Measurements from ENCODE around the gene WDR59.
A peak's percentile ranks its signal among the peaks of the same experiment; 100 is the strongest.
"Not testable (repeated sequence)": the region's sequence is repeated elsewhere in the genome, so short reads cannot be mapped to it uniquely, and the experiment has no call there.

The WDR59 gene

GRCh38 chr16:74989864-74990263 is 4.9 kb upstream of the WDR59 start:
- not testable (repeated sequence) for H3K4me3 ChIP-seq (ENCODE audit: low read depth, low read length); DNase-seq (ENCODE audit: low read depth)

GRCh38 chr16:74987027-74987681 is 2.2 kb upstream of the WDR59 start:
- no peak overlapping the region for H3K4me3 ChIP-seq (ENCODE audit: low read depth, low read length)
- no peak for DNase-seq (ENCODE audit: low read depth)

GRCh38 chr16:74984194-74984528 is 762 bp downstream of the WDR59 start:
- no peak for DNase-seq (ENCODE audit: low read depth)

GRCh38 chr16:74982256-74982655 is 2.7 kb downstream of the WDR59 start:
- no peak overlapping the region for H3K4me3 ChIP-seq (ENCODE audit: low read depth, low read length)
- DNase-seq (ENCODE audit: low read depth), result no peak

More at GRCh38 chr16:74984194-74984528, 762 bp downstream of the WDR59 start:
- H3K4me3 ChIP-seq (ENCODE audit: low read depth, low read length), result peak overlapping the region; percentile 100

GRCh38 chr16:74975591-74975990 is 9.3 kb downstream of the WDR59 start:
- DNase-seq (ENCODE audit: low read depth), result no peak
- no peak overlapping the region for H3K4me3 ChIP-seq (ENCODE audit: low read depth, low read length)

GRCh38 chr16:74973304-74973703 is 11.6 kb downstream of the WDR59 start:
- H3K4me3 ChIP-seq (ENCODE audit: low read depth, low read length), result no peak overlapping the region
- DNase-seq (ENCODE audit: low read depth), result no peak

GRCh38 chr16:74954763-74955162 is 30.2 kb downstream of the WDR59 start:
- no peak overlapping the region for H3K4me3 ChIP-seq (ENCODE audit: low read depth, low read length)
- DNase-seq (ENCODE audit: low read depth), result no peak

DNA sequence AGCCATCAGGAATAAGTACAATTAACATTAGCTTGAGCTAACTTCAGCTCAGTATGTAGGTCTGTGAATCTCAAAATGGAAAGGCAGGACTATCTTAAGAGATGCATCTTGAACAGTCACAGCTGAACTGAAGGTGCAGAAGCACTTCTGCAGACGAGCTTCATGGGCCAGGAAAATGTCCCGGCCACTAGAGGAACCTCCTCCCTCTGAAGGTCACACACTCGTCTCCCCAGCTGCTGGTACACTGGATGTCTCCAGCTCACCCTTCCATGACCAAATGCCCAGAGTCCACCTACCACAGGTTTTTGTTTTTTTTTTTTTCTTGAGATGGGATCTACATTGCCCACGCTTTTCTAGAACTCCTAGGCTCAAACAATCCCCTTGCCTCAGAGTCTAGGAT is 33.2 kb downstream of the WDR59 start:
- no peak for DNase-seq (ENCODE audit: low read depth)
- no peak overlapping the region for H3K4me3 ChIP-seq (ENCODE audit: low read depth, low read length)

DNA sequence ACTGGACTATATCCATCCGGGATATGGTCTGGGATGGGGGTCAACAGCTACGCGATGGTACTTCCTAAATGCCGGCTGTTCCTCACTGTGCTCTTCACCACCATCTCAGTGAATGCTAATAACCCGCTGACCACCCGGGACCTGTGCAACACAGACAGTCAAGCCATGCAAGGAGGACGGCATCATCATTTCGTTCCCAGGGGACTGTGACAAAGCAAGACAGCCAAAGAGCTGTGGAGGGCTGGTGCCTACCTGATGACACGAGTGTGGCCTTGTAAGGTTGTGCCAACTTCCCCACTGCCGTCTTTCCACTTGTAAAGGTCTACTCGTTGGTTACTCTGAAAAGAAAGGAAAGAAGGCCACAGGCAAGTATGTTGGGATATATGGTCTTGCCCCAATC is 33.7 kb downstream of the WDR59 start:
- no peak for DNase-seq (ENCODE audit: low read depth)
- H3K4me3 ChIP-seq (ENCODE audit: low read depth, low read length), result no peak overlapping the region

- no peak for DNase-seq (ENCODE audit: low read depth)
- no peak overlapping the region for H3K4me3 ChIP-seq (ENCODE audit: low read depth, low read length)
Observed at GRCh38 chr16:74950511-74950910, 34.4 kb downstream of the WDR59 start.

DNA sequence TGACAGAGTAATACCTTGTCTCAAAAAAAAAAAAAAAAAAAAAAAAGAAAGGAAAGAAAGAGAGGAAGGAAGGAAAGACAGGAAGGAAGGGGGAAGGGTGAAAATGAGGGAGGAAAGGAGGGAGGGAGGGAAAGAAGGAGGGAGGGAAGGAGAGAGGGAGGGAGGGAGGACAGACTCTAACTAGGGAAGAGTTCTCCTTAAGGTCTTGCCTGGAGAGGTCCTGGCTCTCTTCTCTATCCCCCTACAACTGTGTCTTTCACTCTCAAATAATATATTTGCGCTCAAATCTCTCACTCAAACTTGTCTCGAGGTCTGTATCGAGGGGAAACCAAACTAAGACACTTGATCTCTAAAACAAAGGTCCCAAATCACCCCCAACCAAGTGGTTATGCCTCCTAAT is 35.6 kb downstream of the WDR59 start:
- H3K4me3 ChIP-seq (ENCODE audit: low read depth, low read length), result no peak overlapping the region
- DNase-seq (ENCODE audit: low read depth), result no peak

- no peak overlapping the region for H3K4me3 ChIP-seq (ENCODE audit: low read depth, low read length)
- DNase-seq (ENCODE audit: low read depth), result no peak
Observed at GRCh38 chr16:74944466-74944865, 40.5 kb downstream of the WDR59 start.

DNA sequence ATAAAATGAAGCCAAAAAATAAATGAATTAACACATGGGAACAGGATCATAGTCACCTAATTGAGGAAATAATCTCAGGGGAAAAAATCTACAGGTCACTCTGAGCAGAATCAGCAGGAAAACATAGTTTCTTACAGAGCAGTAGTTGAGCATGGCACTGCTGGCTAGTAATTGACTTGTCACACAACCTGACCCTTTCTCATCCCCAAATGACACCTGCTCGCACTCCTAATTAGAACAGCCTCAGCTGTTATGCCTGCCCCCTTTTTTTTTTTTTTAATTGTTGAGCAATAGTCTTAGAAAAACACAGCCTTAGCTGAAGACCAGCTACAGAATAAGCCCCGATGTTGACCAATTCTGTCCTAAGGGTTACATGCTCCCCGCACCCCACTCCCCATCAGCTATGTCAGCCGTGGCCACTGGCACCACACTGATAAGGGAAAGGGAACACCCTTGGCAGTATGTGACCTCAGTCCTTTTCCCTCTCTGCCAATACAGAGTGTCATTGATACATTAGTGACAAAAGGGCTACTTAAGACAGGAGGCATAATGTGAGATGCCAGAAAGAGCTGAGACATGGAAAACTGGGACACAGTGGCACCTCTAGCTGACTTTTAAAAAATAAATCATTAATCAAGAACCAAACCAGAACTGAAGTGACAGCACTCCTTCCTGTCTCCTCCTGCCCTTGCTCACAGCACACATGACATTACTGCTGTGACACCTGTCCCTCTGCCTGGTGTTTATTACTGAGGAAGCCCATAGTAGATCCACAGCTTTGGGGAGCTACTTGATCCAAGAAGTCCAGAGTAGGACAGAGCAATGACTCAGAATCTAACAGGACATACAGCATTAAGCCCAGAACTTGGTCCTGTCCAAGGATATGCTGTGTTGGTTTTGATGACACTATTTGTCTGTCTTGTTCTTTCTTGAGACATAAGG is 41.7 kb downstream of the WDR59 start:
- H3K4me3 ChIP-seq (ENCODE audit: low read depth, low read length), result no peak overlapping the region
- DNase-seq (ENCODE audit: low read depth), result no peak

DNA sequence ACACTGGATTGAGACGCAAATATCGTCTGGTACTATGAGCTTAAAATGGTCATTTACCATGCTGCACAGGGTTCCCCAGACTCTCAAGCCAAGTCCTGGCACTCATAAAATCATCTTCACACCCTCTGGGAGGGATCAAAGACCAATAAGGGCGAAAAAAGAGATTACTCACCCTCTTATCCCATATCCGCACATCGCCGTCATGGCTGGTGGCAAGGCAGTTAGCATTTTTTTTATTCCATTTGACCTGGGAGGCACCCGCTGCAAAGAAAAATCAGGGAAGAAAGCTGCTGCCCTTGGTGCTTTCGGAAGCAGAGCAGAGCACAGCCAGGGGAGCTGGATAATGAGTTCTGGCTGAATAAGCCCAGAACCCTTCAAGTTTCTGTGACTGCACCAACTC is 42.4 kb downstream of the WDR59 start:
- H3K4me3 ChIP-seq (ENCODE audit: low read depth, low read length), result no peak overlapping the region
- no peak for DNase-seq (ENCODE audit: low read depth)

- H3K4me3 ChIP-seq (ENCODE audit: low read depth, low read length), result no peak overlapping the region
- DNase-seq (ENCODE audit: low read depth), result no peak
Observed at GRCh38 chr16:74939688-74940087, 45.2 kb downstream of the WDR59 start.

DNA sequence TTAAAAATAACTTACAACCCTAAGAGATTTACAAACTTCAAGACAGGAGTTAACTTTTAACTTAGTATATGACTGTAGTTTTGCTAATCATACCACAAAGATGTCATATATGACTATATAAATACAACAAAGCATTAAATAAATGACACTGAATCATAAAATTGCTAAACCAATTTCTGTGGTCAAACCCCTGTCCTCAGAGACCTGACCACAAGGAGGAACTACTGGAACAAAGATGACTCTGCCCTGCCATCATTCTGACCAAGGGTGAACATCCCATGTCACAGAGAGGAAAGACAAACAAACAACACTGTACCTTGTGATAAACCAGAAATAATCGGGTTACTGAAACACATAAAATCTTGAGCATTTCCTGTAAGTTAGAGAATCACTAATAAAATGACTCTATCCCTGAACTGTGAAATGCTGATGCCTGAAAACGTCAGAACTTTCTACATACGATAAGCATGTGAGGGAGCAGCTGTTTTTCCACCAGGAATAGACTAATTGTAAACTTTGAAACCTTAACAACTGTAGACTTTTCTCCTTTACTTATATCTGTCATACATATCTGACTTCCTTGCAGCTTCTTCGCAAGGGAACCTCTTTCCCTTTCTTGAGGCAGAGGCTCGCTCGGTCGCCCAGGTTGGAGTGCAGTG is 47.9 kb downstream of the WDR59 start:
- peak; percentile 78 for DNase-seq (ENCODE audit: low read depth)
- H3K4me3 ChIP-seq (ENCODE audit: low read depth, low read length), result no peak overlapping the region

- no peak overlapping the region for H3K4me3 ChIP-seq (ENCODE audit: low read depth, low read length)
- no peak for DNase-seq (ENCODE audit: low read depth)
Observed at GRCh38 chr16:74931445-74931844, 53.5 kb downstream of the WDR59 start.

DNA sequence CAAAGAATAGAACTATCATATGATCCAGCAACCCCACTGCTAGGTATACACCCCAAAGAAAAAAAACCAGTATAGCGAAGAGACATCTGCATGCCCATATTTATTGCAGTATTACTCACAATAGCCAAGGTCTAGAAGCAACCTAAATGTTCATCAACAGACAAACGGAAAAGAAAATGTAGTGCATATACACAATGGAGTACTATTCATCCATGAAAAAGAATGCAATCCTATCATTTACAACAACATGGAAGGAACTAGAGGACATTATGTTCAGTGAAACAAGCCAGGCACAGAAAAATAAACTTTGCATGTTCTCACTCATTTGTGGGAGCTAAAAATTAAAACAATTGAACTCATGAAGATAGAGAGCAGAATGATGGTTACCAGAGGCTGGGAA is 55.3 kb downstream of the WDR59 start:
- H3K4me3 ChIP-seq (ENCODE audit: low read depth, low read length), result no peak overlapping the region
- no peak for DNase-seq (ENCODE audit: low read depth)

DNA sequence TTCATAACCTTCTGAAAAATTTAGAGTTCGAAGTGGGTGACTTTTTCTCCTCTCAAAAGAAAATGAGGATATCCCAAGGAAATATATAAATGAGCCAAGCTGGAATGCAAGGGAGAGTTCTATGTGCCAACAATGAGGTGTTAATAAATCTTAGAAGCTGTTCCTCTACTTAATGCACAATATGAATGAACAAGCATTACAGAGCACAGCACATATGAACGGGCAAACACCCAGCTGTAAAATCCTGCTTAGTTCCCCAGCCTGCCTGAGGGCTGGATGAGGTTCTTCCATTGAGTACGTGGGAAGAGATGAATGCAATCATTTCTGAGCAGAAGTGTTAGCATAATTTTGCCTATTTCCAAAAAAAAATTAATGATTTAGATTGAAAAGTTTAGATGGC is 58.1 kb downstream of the WDR59 start:
- no peak for DNase-seq (ENCODE audit: low read depth)
- H3K4me3 ChIP-seq (ENCODE audit: low read depth, low read length), result no peak overlapping the region

GRCh38 chr16:74923766-74924460 is 61.0 kb downstream of the WDR59 start:
- DNase-seq (ENCODE audit: low read depth), result no peak
- no peak overlapping the region for H3K4me3 ChIP-seq (ENCODE audit: low read depth, low read length)
